ENCODE data around the gene SLCO4A1.

Gene SLCO4A1

DNA sequence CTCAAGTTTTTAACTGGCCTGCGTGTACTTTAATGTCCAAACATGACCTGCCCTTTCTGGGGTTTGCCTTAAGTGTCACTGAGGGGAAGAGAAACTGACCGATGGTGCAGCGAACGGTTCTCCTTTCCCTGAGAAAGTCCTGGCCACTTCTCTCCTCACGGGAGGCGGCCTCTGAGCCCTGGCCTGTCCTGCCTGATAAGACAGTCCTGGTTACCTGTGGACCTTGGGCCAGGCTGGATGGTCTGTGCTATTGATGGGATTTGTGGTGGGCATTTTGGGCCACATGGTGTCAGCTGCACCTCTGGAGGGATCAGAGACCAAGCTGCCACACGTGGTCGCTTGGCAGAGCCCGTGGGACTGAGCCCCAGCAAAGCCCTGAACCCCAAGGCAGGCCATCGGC lies 54.7 kb downstream of the SLCO4A1 start:
- no peak for DNase-seq (ENCODE audit: low read depth)
- H3K4me3 ChIP-seq (ENCODE audit: low read depth, low read length): no peak overlapping the region
- TF ChIP-seq, protein P1, sequence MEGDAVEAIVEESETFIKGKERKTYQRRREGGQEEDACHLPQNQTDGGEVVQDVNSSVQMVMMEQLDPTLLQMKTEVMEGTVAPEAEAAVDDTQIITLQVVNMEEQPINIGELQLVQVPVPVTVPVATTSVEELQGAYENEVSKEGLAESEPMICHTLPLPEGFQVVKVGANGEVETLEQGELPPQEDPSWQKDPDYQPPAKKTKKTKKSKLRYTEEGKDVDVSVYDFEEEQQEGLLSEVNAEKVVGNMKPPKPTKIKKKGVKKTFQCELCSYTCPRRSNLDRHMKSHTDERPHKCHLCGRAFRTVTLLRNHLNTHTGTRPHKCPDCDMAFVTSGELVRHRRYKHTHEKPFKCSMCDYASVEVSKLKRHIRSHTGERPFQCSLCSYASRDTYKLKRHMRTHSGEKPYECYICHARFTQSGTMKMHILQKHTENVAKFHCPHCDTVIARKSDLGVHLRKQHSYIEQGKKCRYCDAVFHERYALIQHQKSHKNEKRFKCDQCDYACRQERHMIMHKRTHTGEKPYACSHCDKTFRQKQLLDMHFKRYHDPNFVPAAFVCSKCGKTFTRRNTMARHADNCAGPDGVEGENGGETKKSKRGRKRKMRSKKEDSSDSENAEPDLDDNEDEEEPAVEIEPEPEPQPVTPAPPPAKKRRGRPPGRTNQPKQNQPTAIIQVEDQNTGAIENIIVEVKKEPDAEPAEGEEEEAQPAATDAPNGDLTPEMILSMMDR (IDR thresholded peaks at IDR 0.05; ENCODE audit: control insufficient read depth, extremely low read depth, insufficient read depth): no peak

DNA sequence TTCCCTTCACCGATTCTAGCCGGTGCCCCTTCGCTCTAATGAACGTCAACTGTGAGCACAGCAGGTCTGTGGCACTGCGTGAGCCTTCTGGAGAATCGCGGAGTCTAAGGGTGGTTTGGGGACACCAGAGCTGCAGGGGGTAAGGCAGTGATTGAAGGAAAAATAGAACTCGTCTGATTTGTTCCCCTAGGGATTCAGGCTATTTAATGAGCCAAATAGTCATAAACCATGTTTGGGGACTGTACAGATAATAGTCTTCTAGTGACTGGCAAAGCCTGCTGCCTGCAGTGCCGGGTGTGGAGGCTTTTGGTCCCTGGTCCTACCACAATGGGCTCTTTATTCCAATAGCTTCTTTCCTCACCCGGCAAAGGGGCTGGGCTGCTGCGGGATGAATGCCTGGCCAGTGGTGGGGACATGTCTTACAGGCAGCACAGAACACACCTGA lies 55.2 kb downstream of the SLCO4A1 start:
- no peak overlapping the region for H3K4me3 ChIP-seq (ENCODE audit: low read depth, low read length)
- TF ChIP-seq, protein P1 (IDR thresholded peaks at IDR 0.05; ENCODE audit: control insufficient read depth, extremely low read depth, insufficient read depth): no peak
- DNase-seq (ENCODE audit: low read depth): no peak

DNA sequence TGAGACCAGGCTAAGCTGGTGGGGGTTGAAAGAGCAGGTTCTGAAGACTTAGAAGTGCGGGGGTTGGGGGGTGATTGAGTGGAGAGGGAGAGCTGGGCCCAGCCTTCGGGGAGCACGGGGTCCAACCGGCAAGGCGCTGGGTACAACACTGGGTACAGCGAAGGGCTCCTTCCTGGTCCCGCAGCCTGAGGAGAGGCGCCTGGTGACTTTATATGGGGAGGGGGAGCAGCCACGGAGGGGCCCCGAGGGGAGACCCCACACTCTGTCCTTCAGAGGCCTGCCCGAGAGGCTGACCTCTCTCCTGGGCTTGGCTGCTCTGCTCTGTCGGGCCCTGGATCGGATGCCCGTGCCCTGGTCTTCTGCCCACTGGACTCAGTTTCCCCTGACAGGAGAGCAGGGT lies 55.9 kb downstream of the SLCO4A1 start:
- no peak for DNase-seq (ENCODE audit: low read depth)
- TF ChIP-seq, protein P1 (IDR thresholded peaks at IDR 0.05; ENCODE audit: control insufficient read depth, extremely low read depth, insufficient read depth): no peak
- no peak overlapping the region for H3K4me3 ChIP-seq (ENCODE audit: low read depth, low read length)

DNA sequence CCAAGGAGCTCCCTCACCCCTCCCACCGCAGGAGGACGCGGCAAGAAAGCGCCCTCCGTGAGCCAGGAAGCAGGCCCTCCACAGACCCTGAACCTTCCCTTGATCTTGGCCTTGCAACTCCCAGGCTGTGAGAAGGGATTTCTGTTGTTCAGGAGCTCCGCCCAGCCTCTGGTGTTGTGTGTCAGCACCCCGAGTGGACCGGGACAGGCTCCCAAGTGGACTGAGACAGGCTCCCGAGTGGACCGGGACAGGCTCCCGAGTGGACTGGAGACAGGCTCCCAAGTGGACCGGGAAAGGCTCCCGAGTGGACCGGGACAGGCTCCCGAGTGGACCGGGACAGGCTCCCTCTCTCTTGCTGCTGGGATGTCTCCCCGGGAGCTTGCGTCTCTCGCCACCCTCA lies 57.0 kb downstream of the SLCO4A1 start:
- no peak overlapping the region for H3K4me3 ChIP-seq (ENCODE audit: low read depth, low read length)
- TF ChIP-seq, protein P1 (IDR thresholded peaks at IDR 0.05; ENCODE audit: control insufficient read depth, extremely low read depth, insufficient read depth): no peak
- DNase-seq (ENCODE audit: low read depth): no peak

DNA sequence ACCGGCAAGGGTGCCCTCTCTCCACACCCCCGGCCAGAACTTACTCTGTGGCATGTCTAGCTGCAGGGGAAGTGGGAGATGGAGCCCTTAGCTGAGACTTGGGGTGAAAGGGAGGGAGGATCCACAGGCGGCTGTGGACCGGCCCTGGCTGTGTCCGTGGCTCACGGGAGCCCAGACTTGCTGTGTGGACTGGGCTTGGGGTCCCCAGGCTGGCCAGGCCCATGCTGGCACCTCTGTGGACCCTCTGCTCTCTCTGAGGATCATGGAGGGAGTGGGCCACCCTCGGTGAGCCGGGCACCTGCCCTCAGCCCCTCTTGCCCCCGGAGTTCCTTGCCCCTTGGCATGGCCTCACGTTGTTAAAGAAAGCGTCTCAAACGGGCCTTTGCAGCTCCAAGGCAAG lies 57.4 kb downstream of the SLCO4A1 start:
- DNase-seq (ENCODE audit: low read depth): no peak
- TF ChIP-seq, protein P1 (IDR thresholded peaks at IDR 0.05; ENCODE audit: control insufficient read depth, extremely low read depth, insufficient read depth): no peak
- no peak overlapping the region for H3K4me3 ChIP-seq (ENCODE audit: low read depth, low read length)

DNA sequence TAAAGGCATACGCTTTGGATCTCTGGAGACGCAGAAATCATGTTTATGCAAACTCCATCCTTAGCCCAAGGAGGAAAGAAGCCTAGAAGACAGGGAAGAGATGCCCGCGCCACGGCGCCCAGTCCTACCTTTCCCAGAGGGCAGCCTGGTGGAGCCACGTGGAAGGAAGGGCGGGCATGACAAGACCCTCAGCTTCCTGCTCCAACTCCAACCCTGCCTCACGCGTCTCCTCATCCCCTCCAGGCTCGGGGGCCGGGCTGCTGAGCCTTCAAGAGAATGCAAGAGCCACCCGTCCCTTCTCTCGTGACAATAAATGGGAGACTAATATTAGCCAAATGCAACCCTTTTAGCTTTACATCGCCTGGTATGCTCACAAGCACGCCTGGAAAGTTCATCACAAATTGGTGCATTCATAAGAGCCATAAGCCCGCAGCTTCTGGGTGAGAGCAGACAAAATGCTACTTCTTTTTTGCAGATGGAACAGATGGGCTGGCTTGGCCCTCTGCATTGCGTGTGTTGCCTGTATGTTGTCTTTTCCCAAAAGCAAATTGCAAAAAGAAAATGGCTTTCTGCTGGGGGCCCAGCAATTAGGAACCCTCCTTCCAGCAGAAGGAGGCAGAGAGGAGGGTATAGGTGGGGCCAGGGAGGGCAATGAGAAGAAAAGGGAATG lies 58.1 kb downstream of the SLCO4A1 start:
- TF ChIP-seq, protein P1 (IDR thresholded peaks at IDR 0.05; ENCODE audit: control insufficient read depth, extremely low read depth, insufficient read depth): no peak
- no peak for DNase-seq (ENCODE audit: low read depth)
- no peak overlapping the region for H3K4me3 ChIP-seq (ENCODE audit: low read depth, low read length)

Measured in LNCaP clone FGC (cell line).